Fibroblast of mammary gland (primary cell): ENCODE data around the gene SLC38A8.

ENCODE experiments used
- DNase-seq: peaks from one replicate; pipeline ENCODE4 v3.0.0-alpha.2; 2010; ENCODE audit warnings: low read depth
- H3K4me3 ChIP-seq: 2 replicates; pipeline ENCODE4 v1.5.1; 2011; ENCODE audit warnings: low read depth, mild to moderate bottlenecking, low read length, moderate library complexity; ENCODE audit not compliant: control insufficient read depth
- TF ChIP-seq, protein P1 (sequence below): conservative IDR thresholded peaks from 2 replicates; pipeline ENCODE4 v1.5.1; 2011; ENCODE audit warnings: low read depth, low read length, inconsistent platforms; ENCODE audit not compliant: control insufficient read depth, insufficient read depth

SLC38A8 gene

DNA sequence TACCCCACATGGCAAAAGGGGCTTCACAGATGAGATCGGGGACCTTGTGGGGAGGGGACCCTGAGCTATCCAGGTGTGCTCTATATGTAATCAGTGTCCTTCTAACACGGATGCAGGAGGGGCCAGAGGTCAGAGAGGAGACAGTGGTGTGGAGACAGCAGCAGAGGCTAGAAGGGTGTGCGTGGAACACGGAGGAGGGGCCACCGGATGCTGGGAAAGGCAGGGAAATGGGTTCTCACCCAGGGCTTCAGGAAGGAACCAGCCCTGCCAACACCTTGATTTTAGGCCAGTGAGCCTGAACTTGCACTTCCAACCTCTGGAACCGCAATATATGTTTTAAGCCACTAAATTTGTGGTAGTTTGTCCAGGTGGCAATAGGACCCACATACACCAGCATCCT is 4.6 kb upstream of the SLC38A8 start:
- TF ChIP-seq, protein P1, sequence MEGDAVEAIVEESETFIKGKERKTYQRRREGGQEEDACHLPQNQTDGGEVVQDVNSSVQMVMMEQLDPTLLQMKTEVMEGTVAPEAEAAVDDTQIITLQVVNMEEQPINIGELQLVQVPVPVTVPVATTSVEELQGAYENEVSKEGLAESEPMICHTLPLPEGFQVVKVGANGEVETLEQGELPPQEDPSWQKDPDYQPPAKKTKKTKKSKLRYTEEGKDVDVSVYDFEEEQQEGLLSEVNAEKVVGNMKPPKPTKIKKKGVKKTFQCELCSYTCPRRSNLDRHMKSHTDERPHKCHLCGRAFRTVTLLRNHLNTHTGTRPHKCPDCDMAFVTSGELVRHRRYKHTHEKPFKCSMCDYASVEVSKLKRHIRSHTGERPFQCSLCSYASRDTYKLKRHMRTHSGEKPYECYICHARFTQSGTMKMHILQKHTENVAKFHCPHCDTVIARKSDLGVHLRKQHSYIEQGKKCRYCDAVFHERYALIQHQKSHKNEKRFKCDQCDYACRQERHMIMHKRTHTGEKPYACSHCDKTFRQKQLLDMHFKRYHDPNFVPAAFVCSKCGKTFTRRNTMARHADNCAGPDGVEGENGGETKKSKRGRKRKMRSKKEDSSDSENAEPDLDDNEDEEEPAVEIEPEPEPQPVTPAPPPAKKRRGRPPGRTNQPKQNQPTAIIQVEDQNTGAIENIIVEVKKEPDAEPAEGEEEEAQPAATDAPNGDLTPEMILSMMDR, result no peak

DNA sequence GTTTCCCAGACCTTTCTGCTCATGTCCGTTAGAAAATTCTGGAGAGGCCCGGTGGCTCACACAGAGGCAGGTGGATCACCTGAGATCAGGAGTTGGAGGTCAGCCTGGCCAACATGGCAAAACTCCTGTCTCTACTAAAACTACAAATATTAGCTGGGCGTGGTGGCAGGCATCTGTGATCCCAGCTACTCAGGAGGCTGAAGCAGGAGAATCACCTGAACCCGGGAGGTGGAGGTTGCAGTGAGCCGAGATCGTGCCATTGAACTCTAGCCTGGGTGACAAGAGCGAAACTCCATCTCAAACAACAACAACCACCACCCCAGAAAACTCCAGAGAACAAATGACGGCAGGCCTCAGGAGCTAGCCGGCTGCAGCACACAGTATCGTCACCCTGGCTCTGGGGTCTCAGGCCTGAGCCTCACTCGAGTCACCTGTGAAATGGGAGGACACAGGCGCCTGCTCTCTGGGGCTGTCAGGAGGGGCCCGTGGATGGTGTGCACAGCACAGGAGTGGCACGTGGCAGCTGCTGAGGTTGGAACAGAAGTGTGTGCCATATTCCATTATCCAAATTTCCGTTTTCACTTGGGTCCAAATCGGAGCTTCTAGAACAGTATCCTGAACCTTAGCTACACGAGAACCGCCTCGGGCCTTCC is 3.3 kb upstream of the SLC38A8 start:
- H3K4me3 ChIP-seq, result no peak overlapping the region
- TF ChIP-seq, protein P1, result no peak
- DNase-seq, result no peak

More for the DNA sequence above, 4.6 kb upstream of the SLC38A8 start:
- DNase-seq, result no peak
- no peak overlapping the region for H3K4me3 ChIP-seq

DNA sequence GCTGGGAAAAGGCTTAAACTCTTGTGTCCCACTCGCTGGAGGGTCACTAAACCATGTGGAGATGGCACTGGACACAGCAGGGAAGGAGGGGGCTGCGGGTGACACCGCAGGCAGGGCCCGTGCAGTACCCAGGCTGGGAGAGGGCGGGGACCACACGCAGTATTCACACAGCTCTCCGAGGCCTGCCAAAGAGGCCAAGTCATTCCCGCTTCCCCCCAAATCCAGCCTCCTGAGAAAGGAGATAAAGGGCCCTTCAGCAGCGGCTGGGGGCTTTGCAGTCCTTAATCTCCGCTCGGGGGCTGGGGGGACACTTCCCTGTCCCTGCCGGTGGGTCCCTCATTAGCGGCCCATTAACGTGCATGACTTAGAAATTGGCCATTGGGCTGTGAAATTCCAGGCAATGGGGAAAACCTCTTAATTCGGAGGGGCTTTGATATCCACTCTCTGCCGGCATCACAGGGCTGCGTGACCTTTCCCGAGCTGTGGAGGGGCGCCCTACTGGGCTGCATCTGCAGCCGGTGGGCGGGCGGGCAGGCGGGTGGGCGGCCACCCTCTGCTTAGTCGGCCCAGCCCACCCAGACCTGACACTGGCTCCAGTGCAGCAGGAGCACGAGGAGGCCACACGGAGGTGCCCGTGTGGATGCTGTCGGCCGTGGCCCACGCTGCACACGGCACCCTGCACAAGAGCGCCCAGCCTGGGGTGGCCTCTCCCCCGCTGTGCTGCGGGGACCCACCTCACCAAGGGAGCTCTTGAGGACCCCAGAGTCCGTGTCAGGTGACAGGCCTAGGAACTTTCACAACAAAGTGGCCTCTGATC is 2.6 kb upstream of the SLC38A8 start:
- no peak overlapping the region for H3K4me3 ChIP-seq
- TF ChIP-seq, protein P1, result no peak
- no peak for DNase-seq

DNA sequence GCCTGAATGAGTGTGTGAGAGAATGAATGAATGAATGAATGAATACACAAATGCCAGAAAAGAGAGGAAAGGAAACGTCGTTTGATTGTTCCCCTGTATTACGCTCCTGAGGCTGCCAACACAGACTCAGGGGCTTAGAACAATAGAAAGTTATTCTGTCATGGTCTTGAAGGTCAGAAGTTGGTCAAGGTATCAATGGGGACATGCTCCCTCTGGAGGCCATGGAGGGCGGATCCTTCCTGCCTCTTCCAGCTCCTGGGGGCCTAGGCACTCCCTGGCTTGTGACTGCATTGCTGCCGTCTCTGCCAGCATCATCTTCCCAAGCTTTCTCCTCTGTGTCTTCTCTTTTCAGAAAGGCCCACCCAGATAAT is 1.5 kb upstream of the SLC38A8 start:
- no peak overlapping the region for H3K4me3 ChIP-seq
- TF ChIP-seq, protein P1, result peak; percentile 48
- peak; percentile 54 for DNase-seq

DNA sequence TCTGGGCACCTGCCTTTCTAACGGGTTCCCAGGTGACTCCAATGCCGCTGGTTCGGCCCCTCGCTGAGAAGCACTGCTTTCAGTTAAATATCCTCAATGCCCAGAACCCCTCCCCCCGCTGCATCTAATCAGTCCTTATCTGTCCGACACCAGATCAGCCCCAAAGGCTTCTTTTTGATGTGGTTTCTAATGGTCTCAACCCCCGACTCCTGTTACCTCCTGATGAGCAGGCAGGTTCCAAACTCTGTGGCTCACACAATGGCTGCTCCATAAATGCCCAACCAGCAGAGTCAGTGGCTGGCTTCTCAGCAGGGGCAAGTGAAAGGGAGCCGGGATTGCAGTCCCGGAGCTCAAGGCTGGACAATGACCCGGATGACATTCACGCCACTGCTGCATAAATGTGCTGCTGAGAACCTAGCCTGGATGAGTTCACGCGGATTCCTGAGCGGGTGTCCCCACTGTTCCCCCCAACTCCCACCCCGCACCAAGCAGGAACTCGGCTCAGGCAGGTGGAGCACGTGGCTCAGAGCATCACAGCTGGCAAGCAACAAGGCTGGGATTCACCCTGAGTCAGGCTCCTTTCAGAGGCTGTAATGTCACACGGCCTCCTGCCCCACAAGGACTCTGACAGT is 1.0 kb upstream of the SLC38A8 start:
- no peak overlapping the region for H3K4me3 ChIP-seq
- TF ChIP-seq, protein P1, result no peak
- DNase-seq, result peak; percentile 17

DNA sequence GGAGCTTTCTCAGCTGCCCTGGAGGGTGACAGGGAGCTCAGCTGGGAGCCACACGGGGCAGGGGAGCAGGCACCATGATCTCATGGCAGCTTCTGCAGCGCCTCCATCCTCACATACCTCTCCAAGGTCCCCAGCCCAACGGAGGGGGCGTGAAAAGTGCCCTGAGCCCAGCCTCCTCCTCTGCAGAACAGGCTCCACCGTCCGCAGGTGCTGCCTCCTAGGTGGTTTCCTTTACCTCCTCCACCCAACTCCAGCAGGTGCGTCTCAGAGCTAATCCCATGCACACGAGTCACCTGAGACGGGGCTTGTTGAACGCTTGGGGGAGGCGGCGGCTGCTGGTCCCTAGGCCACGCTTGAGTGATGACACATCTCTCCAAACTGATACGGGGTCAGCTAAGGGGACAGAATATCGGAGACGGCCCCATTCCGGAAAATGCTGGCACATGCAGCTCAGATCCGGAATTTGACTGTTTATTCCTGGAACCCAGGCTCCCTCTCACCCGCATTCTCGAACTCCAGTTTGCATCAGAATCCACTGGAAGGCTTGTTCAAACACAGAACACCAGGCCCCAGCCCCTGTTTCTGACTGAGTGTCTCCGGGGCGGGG is 387 bp upstream of the SLC38A8 start:
- H3K4me3 ChIP-seq, result no peak overlapping the region
- TF ChIP-seq, protein P1, result no peak
- DNase-seq, result no peak
